Osteocyte (in vitro differentiated cells): Measurements from ENCODE around the gene ZNF521. TPM values are rescaled to one million over a fixed set of nuclear protein-coding genes. Genes with fewer than 3 reads are reported as not detected.

Source experiments
- DNase-seq: peaks from one replicate; pipeline ENCODE4 v3.0.0; 2021; ENCODE audit warnings: mixed read lengths; ENCODE audit not compliant: unreplicated experiment; ENCODE audit errors: extremely low spot score
- H3K27ac Mint-ChIP-seq: one replicate; pipeline ENCODE4 v1.8.0; 2021; ENCODE audit warnings: mild to moderate bottlenecking, mixed read lengths; ENCODE audit not compliant: unreplicated experiment
- H3K27me3 Mint-ChIP-seq: one replicate; pipeline ENCODE4 v1.8.0; 2021; ENCODE audit warnings: mixed read lengths; ENCODE audit not compliant: unreplicated experiment
- H3K36me3 Mint-ChIP-seq: one replicate; pipeline ENCODE4 v1.8.0; 2021; ENCODE audit warnings: mixed read lengths; ENCODE audit not compliant: unreplicated experiment
- H3K4me1 Mint-ChIP-seq: one replicate; pipeline ENCODE4 v1.8.0; 2021; ENCODE audit warnings: mixed read lengths; ENCODE audit not compliant: unreplicated experiment
- H3K4me3 Mint-ChIP-seq: one replicate; pipeline ENCODE4 v1.8.0; 2021; ENCODE audit warnings: mild to moderate bottlenecking, moderate library complexity, mixed read lengths; ENCODE audit not compliant: unreplicated experiment
- H3K9me3 Mint-ChIP-seq: one replicate; pipeline ENCODE4 v1.8.0; 2021; ENCODE audit warnings: mixed read lengths; ENCODE audit not compliant: unreplicated experiment
- CTCF ChIP-seq: fragments of 200-600 bp; sonication (generic); IDR thresholded peaks from 2 replicates; pipeline ENCODE4 v1.5.0; 2021; ENCODE audit warnings: antibody characterized with exemption, mild to moderate bottlenecking, moderate library complexity
- total RNA-seq: library from RNA; stranded (reverse); gene quantifications from 2 replicates; pipeline ENCODE4 v1.2.1, GENCODE V29; 2021

The ZNF521 gene
- total RNA-seq, 1 donor from 2014 or later: 57.1 TPM

GRCh38 chr18:25351280-25351775 lies 638 bp downstream of the ZNF521 start:
- H3K4me3 Mint-ChIP-seq: peak overlapping the region; percentile 91
- H3K27ac Mint-ChIP-seq: peak overlapping the region; percentile 94
- no peaks in the 10 kb centered on the region for H3K9me3 Mint-ChIP-seq
- no peak for TF ChIP-seq CTCF
- no peak for DNase-seq
- H3K36me3 Mint-ChIP-seq: no peaks in the 10 kb centered on the region
- H3K4me1 Mint-ChIP-seq: peaks cover 23% of the 10 kb centered on the region
- H3K27me3 Mint-ChIP-seq: peaks cover 11% of the 10 kb centered on the region

- Mint-ChIP-seq H3K36me3 (no peaks in the 10 kb centered on the region), H3K9me3 (no peaks in the 10 kb centered on the region), H3K4me3 (peak overlapping the region; percentile 91), H3K4me1 (peaks cover 23% of the 10 kb centered on the region), H3K27me3 (peaks cover 11% of the 10 kb centered on the region), H3K27ac (peak overlapping the region; percentile 97)
- peak; percentile 87 for DNase-seq
- TF ChIP-seq CTCF: no peak
Observed at GRCh38 chr18:25350489-25351251, 1.3 kb downstream of the ZNF521 start.

GRCh38 chr18:25349926-25350487 lies 2.0 kb downstream of the ZNF521 start:
- H3K4me1 Mint-ChIP-seq: peaks cover 28% of the 10 kb centered on the region
- H3K27me3 Mint-ChIP-seq: peaks cover 11% of the 10 kb centered on the region
- H3K4me3 Mint-ChIP-seq: peak overlapping the region; percentile 91
- H3K27ac Mint-ChIP-seq: peak overlapping the region; percentile 97
- DNase-seq: no peak
- no peaks in the 10 kb centered on the region for H3K36me3 Mint-ChIP-seq
- H3K9me3 Mint-ChIP-seq: no peaks in the 10 kb centered on the region
- no peak for TF ChIP-seq CTCF

GRCh38 chr18:25349131-25349925 lies 2.6 kb downstream of the ZNF521 start:
- peaks cover 10% of the 10 kb centered on the region for H3K27me3 Mint-ChIP-seq

More at GRCh38 chr18:25349131-25349925, 2.6 kb downstream of the ZNF521 start:
- peak; percentile 85 for DNase-seq
- H3K36me3 Mint-ChIP-seq: no peaks in the 10 kb centered on the region
- TF ChIP-seq CTCF: no peak
- peak overlapping the region; percentile 97 for H3K27ac Mint-ChIP-seq
- peak overlapping the region; percentile 92 for H3K4me3 Mint-ChIP-seq
- H3K9me3 Mint-ChIP-seq: no peaks in the 10 kb centered on the region
- peaks cover 34% of the 10 kb centered on the region for H3K4me1 Mint-ChIP-seq
